B cell (primary cell): ENCODE data around the gene RINT1. TPM values are rescaled to one million over a fixed set of nuclear protein-coding genes. Genes with fewer than 3 reads are reported as not detected.

ENCODE experiments used
- ATAC-seq: fragments of 200-7000 bp; cut with Tn5 transposase; one replicate; pipeline ENCODE4 v1.10.0; 2021; ENCODE audit warnings: low read depth, mild to moderate bottlenecking, moderate number of reproducible peaks, moderate library complexity
- CTCF ChIA-PET: fragments of 350-600 bp; sonication (Branson Sonifier 250); formaldehyde crosslinking; loops from one replicate; lab custom pipeline; 2021; ENCODE audit warnings: antibody characterized with exemption, inconsistent platforms; lab: Charles Lee
- POLR2A ChIA-PET: fragments of 350-600 bp; sonication (Branson Sonifier 250); formaldehyde crosslinking; loops from one replicate; lab custom pipeline; 2021; ENCODE audit warnings: antibody characterized with exemption; lab: Charles Lee
- DNase-seq: peaks from one replicate; pipeline ENCODE4 v3.0.0; 2013
- H2AFZ ChIP-seq: 2 replicates; pipeline ENCODE4 v1.6.1; 2012; ENCODE audit warnings: mild to moderate bottlenecking, low read depth, low read length; ENCODE audit not compliant: insufficient read depth, poor library complexity, severe bottlenecking
- H3K27ac ChIP-seq, 2 donors: 1 replicate in 1 of 2; 2 replicates in 1 of 2; pipeline ENCODE4 v1.5.1; 2012 to 2013; ENCODE audit warnings: low read length in 2 of 2, mild to moderate bottlenecking in 2 of 2, moderate library complexity in 1 of 2
- H3K27me3 ChIP-seq, 4 experiments: fragments of 200-600 bp in 1 of 4; sonication (generic) in 1 of 4; replicated peaks in 1 of 4; 1 replicate in 2 of 4; 2 replicates in 2 of 4; pipeline versions ENCODE4 v1.6.1 to v1.7.0; 2013 to 2016; ENCODE audit warnings: low read length in 3 of 4, mild to moderate bottlenecking in 2 of 4, mixed read lengths in 1 of 4, moderate library complexity in 1 of 4; ENCODE audit not compliant: insufficient read depth in 4 of 4, control insufficient read depth in 3 of 4; ENCODE audit errors: control extremely low read depth in 1 of 4
- H3K36me3 ChIP-seq, 2 experiments: replicated peaks in 1 of 2; 1 replicate in 1 of 2; 2 replicates in 1 of 2; pipeline versions ENCODE4 v1.6.1 to v1.7.1; 2013; ENCODE audit warnings: low read length in 1 of 2; ENCODE audit not compliant: insufficient read depth in 2 of 2, control insufficient read depth in 1 of 2; ENCODE audit errors: control extremely low read depth in 1 of 2, extremely low read depth in 1 of 2
- H3K4me1 ChIP-seq, 2 donors: fragments of 200-600 bp in 1 of 2; sonication (generic) in 1 of 2; 1 replicate in 1 of 2; 2 replicates in 1 of 2; pipeline versions ENCODE4 v1.5.1 to v1.6.1; 2013 to 2017; ENCODE audit warnings: low read length in 2 of 2; ENCODE audit not compliant: control insufficient read depth in 2 of 2, insufficient read depth in 2 of 2
- H3K4me2 ChIP-seq: replicated peaks from 2 replicates; pipeline ENCODE3; 2012; ENCODE audit warnings: mild to moderate bottlenecking, low read depth, low read length; ENCODE audit not compliant: poor library complexity, severe bottlenecking
- H3K4me3 ChIP-seq, 5 experiments: fragments of 200-600 bp in 1 of 5; sonication (generic) in 1 of 5; 1 replicate in 3 of 5; 2 replicates in 2 of 5; pipeline versions ENCODE4 v1.5.1 to v1.7.0; 2011 to 2016; ENCODE audit warnings: low read length in 4 of 5, mild to moderate bottlenecking in 4 of 5, low read depth in 2 of 5, control low read depth in 1 of 5, moderate library complexity in 1 of 5; ENCODE audit not compliant: insufficient read depth in 1 of 5; ENCODE audit errors: control extremely low read depth in 1 of 5, extremely low read depth in 1 of 5
- H3K79me2 ChIP-seq: fragments of 200-600 bp; sonication (generic); one replicate; pipeline ENCODE4 v1.6.0; 2016; ENCODE audit warnings: low read length; ENCODE audit not compliant: control insufficient read depth, insufficient read depth
- H3K9ac ChIP-seq: fragments of 200-600 bp; sonication (generic); 2 replicates; pipeline ENCODE4 v1.6.1; 2017; ENCODE audit warnings: mild to moderate bottlenecking, low read length, moderate library complexity
- H3K9me3 ChIP-seq, 3 donors: one replicate each; pipeline versions ENCODE4 v1.6.1 to v1.7.1; 2013; ENCODE audit warnings: low read length in 2 of 3; ENCODE audit not compliant: control insufficient read depth in 2 of 3, insufficient read depth in 1 of 3; ENCODE audit errors: control extremely low read depth in 1 of 3
- H4K20me1 ChIP-seq: 2 replicates; pipeline ENCODE4 v1.6.0; 2012; ENCODE audit warnings: mild to moderate bottlenecking, low read length; ENCODE audit not compliant: insufficient read depth, control insufficient read depth, poor library complexity, severe bottlenecking
- H3K27ac Mint-ChIP-seq: one replicate; pipeline ENCODE4 v1.8.0; 2021; ENCODE audit warnings: mixed read lengths
- H3K27me3 Mint-ChIP-seq: one replicate; pipeline ENCODE4 v1.8.0; 2021; ENCODE audit warnings: mixed read lengths
- H3K4me1 Mint-ChIP-seq: one replicate; pipeline ENCODE4 v1.8.0; 2021; ENCODE audit warnings: mixed read lengths
- H3K4me3 Mint-ChIP-seq: one replicate; pipeline ENCODE4 v1.8.0; 2021; ENCODE audit warnings: mixed read lengths
- H3K9me3 Mint-ChIP-seq: one replicate; pipeline ENCODE4 v1.8.0; 2022; ENCODE audit warnings: mixed read lengths; ENCODE audit not compliant: insufficient read depth
- EZH2 ChIP-seq: IDR thresholded peaks from 2 replicates; pipeline ENCODE4 v1.6.1; 2012; ENCODE audit warnings: borderline replicate concordance, low read depth, mild to moderate bottlenecking, moderate library complexity, low read length; ENCODE audit not compliant: insufficient read depth, poor library complexity, severe bottlenecking
- WGBS: methylation state at CpG from one replicate; pipeline ENCODE4 v1.1.5; 2013; ENCODE audit warnings: missing lambda C conversion rate; ENCODE audit not compliant: insufficient coverage; 5-methylcytosine and 5-hydroxymethylcytosine counted together
- intact Hi-C: fragments of 100-400 bp; cut with micrococcal nuclease; formaldehyde crosslinking; loops from one replicate; pipeline ENCODE4 v1.10.0; 2022
- polyA plus RNA-seq: library from polyadenylated mRNA; depleted of rRNA; stranded (reverse); fragments of >200 nt; gene quantifications from 2 replicates; pipeline ENCODE4 v1.2.3, GENCODE V29; 2012
- total RNA-seq, 2 donors: library from RNA; stranded (reverse); fragments of 120-200 nt in 1 of 2; gene quantifications; 1 replicate in 1 of 2; 2 replicates in 1 of 2; pipeline versions ENCODE4 v1.2.3 to v1.2.4, GENCODE V29; 2013 to 2022
- TF ChIP-seq, protein P1 (sequence below): fragments of 200-600 bp; IDR thresholded peaks from one replicate; pipeline ENCODE4 v1.8.0; 2022; ENCODE audit warnings: antibody characterized with exemption, mild to moderate bottlenecking

The RINT1 gene
- total and polyA plus RNA-seq, 2 donors (not counting 1 experiment from before 2014, with no cell fraction given), result 12.4 to 27.2 TPM

DNA sequence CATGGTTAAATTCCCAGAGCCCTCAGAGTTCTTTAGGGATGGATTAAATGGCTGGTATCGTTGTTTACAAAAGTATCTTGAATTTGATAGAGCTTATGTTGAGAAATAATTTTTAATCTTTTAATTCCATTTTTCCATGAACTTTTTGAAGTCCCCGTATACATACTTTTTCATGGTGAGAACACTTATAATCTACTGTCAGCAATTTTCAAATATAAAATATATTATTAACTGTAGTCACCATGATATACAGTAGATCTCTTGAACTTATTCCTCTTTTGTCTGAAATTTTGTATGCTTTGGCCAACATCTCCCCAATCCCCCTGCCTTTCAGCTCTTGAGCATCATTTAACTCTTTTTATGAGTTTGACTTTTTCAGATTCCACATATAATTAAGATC is 39.9 kb downstream of the RINT1 start:
- Histone ChIP-seq H3K4me2 (no peak overlapping the region), H3K9me3 (peaks cover 0 to 5% (median 0%) of the 10 kb centered on the region in 3 donors), H3K4me3 (no peak overlapping the region), H3K36me3 (peaks cover 7 to 12% of the 10 kb centered on the region in 2 experiments), H3K9ac (no peak overlapping the region), H3K27me3 (no peaks in the 10 kb centered on the region), H3K79me2 (no peaks in the 10 kb centered on the region), H3K27ac (no peak overlapping the region), H4K20me1 (no peaks in the 10 kb centered on the region), H2AFZ (no peak overlapping the region), H3K4me1 (no peaks in the 10 kb centered on the region)
- ATAC-seq (no peak), DNase-seq (no peak)
- Mint-ChIP-seq H3K27ac (no peak overlapping the region), H3K4me3 (no peak overlapping the region), H3K4me1 (no peaks in the 10 kb centered on the region), H3K9me3 (no peaks in the 10 kb centered on the region), H3K27me3 (no peaks in the 10 kb centered on the region)
- intact Hi-C loops, result no loop called here
- no peak for TF ChIP-seq EZH2
- TF ChIP-seq, protein P1, sequence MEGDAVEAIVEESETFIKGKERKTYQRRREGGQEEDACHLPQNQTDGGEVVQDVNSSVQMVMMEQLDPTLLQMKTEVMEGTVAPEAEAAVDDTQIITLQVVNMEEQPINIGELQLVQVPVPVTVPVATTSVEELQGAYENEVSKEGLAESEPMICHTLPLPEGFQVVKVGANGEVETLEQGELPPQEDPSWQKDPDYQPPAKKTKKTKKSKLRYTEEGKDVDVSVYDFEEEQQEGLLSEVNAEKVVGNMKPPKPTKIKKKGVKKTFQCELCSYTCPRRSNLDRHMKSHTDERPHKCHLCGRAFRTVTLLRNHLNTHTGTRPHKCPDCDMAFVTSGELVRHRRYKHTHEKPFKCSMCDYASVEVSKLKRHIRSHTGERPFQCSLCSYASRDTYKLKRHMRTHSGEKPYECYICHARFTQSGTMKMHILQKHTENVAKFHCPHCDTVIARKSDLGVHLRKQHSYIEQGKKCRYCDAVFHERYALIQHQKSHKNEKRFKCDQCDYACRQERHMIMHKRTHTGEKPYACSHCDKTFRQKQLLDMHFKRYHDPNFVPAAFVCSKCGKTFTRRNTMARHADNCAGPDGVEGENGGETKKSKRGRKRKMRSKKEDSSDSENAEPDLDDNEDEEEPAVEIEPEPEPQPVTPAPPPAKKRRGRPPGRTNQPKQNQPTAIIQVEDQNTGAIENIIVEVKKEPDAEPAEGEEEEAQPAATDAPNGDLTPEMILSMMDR, result no peak
- no CpG with 5 or more reads among the region's 2 CpGs for WGBS
- ChIA-PET POLR2A (no interaction called here), CTCF (interaction anchor here (0.7 kb wide), 1 partner anchor 17 kb away, joined by 3 read pairs; no protein-coding TSS in a partner anchor)

GRCh38 chr7:105577251-105577650 is 45.2 kb downstream of the RINT1 start:
- no peak for DNase-seq
- TF ChIP-seq EZH2, result no peak
- TF ChIP-seq, protein P1, result no peak
- Histone ChIP-seq H3K9me3 (peaks cover 0 to 9% (median 0%) of the 10 kb centered on the region in 3 donors), H3K4me2 (no peak overlapping the region), H2AFZ (no peak overlapping the region), H3K36me3 (peaks cover 0 to 2% of the 10 kb centered on the region in 2 experiments), H3K27me3 (peaks cover 0 to 9% (median 0%) of the 10 kb centered on the region in 4 experiments), H3K4me1 (peaks cover 6 to 8% of the 10 kb centered on the region in 2 donors), H3K9ac (no peak overlapping the region), H3K4me3 (no peak overlapping the region), H3K27ac (no peak overlapping the region), H4K20me1 (no peaks in the 10 kb centered on the region), H3K79me2 (no peaks in the 10 kb centered on the region)
- ATAC-seq, result no peak
- H3K27me3 Mint-ChIP-seq, result peaks cover 7% of the 10 kb centered on the region
- ChIA-PET CTCF (interaction anchor here (1.2 kb wide), 2 partner anchors 12 to 694 kb away, joined by 3 read pairs; no protein-coding TSS in a partner anchor), POLR2A (no interaction called here)
- peaks cover 4% of the 10 kb centered on the region for H3K4me1 Mint-ChIP-seq
- no peaks in the 10 kb centered on the region for H3K9me3 Mint-ChIP-seq
- intact Hi-C loops, result no loop called here
- no peak overlapping the region for H3K27ac Mint-ChIP-seq
- WGBS, result 100% methylated on average over 1 of the region's 1 CpG
- no peak overlapping the region for H3K4me3 Mint-ChIP-seq
